ENCODE data around the gene GSC.

DNA sequence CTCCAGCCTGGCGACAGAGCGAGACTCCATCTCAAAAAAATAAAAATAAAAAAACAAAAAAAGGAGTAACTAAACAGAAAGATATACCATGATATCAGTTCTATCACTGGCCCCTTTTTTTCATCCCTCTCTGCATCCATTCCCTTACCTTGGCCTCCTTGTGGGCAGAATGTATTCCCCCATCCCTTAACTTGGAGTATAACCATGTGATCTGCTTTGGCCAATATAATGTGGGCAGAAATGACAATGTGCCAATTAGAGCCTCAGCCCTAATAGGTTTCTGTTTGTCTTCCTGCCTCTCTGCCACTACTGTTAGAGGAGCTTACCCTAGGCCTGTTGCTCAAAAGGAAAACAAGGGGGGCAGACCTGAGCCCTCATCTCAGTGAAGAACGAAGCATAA is 23.8 kb downstream of the GSC start:
- TF ChIP-seq, protein P1, sequence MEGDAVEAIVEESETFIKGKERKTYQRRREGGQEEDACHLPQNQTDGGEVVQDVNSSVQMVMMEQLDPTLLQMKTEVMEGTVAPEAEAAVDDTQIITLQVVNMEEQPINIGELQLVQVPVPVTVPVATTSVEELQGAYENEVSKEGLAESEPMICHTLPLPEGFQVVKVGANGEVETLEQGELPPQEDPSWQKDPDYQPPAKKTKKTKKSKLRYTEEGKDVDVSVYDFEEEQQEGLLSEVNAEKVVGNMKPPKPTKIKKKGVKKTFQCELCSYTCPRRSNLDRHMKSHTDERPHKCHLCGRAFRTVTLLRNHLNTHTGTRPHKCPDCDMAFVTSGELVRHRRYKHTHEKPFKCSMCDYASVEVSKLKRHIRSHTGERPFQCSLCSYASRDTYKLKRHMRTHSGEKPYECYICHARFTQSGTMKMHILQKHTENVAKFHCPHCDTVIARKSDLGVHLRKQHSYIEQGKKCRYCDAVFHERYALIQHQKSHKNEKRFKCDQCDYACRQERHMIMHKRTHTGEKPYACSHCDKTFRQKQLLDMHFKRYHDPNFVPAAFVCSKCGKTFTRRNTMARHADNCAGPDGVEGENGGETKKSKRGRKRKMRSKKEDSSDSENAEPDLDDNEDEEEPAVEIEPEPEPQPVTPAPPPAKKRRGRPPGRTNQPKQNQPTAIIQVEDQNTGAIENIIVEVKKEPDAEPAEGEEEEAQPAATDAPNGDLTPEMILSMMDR (IDR thresholded peaks at IDR 0.05): no peak
- no peak for TF ChIP-seq POLR2A (IDR thresholded peaks at IDR 0.05)
